Neuronal stem cell (in vitro differentiated cells): ENCODE results near the gene MAP3K9.

ENCODE experiments used
- DNase-seq: peaks from one replicate; pipeline ENCODE4 v3.0.0-alpha.2; 2013; ENCODE audit warnings: low spot score
- H2AFZ ChIP-seq: one replicate; pipeline ENCODE4 v1.6.1; 2013; ENCODE audit warnings: mild to moderate bottlenecking, low read length, inconsistent platforms
- H2AK5ac ChIP-seq: 2 replicates; pipeline ENCODE4 v1.6.1; 2013; ENCODE audit warnings: low read depth, mild to moderate bottlenecking, inconsistent platforms, low read length, moderate library complexity, mixed read lengths
- H2BK120ac ChIP-seq: 2 replicates; pipeline ENCODE4 v1.6.1; 2013; ENCODE audit warnings: low read depth, mild to moderate bottlenecking, inconsistent platforms, low read length, moderate library complexity, mixed read lengths
- H2BK12ac ChIP-seq: one replicate; pipeline ENCODE4 v1.6.1; 2013; ENCODE audit warnings: low read length, inconsistent platforms
- H2BK15ac ChIP-seq: 2 replicates; pipeline ENCODE4 v1.6.1; 2013; ENCODE audit warnings: mild to moderate bottlenecking, low read length, inconsistent platforms, mixed read lengths
- H2BK5ac ChIP-seq: one replicate; pipeline ENCODE4 v1.6.1; 2013; ENCODE audit warnings: inconsistent platforms, mild to moderate bottlenecking, low read length, moderate library complexity
- H3K14ac ChIP-seq: one replicate; pipeline ENCODE4 v1.6.1; 2013; ENCODE audit warnings: low read length, inconsistent platforms
- H3K18ac ChIP-seq: 2 replicates; pipeline ENCODE4 v1.6.1; 2013; ENCODE audit warnings: low read length, inconsistent platforms
- H3K23ac ChIP-seq: 2 replicates; pipeline ENCODE4 v1.6.1; 2013; ENCODE audit warnings: low read depth, mild to moderate bottlenecking, mixed read lengths, low read length, inconsistent platforms; ENCODE audit not compliant: poor library complexity
- H3K27ac ChIP-seq: replicated peaks from 3 replicates; pipeline ENCODE4 v1.5.1; 2013; ENCODE audit warnings: low read length, inconsistent platforms
- H3K27me3 ChIP-seq, 3 experiments: 2 replicates each; pipeline ENCODE4 v1.6.1; 2013; ENCODE audit warnings: low read length in 3 of 3, mild to moderate bottlenecking in 2 of 3, inconsistent platforms in 1 of 3, low read depth in 1 of 3, mixed read lengths in 1 of 3, moderate library complexity in 1 of 3; ENCODE audit not compliant: control insufficient read depth in 3 of 3, insufficient read depth in 3 of 3
- H3K36me3 ChIP-seq, 2 donors: replicated peaks in 1 of 2; 2 replicates each; pipeline ENCODE4 v1.6.1; 2013; ENCODE audit warnings: low read length in 2 of 2; ENCODE audit not compliant: control insufficient read depth in 2 of 2, insufficient read depth in 2 of 2
- H3K4ac ChIP-seq: 2 replicates; pipeline ENCODE4 v1.6.1; 2013; ENCODE audit warnings: inconsistent platforms, mild to moderate bottlenecking, low read length, moderate library complexity
- H3K4me1 ChIP-seq, 2 donors: 1 replicate in 1 of 2; 2 replicates in 1 of 2; pipeline ENCODE4 v1.6.1; 2013; ENCODE audit warnings: low read length in 2 of 2, low read depth in 1 of 2; ENCODE audit not compliant: control insufficient read depth in 2 of 2, insufficient read depth in 1 of 2
- H3K4me2 ChIP-seq: one replicate; pipeline ENCODE4 v1.6.1; 2013; ENCODE audit warnings: mild to moderate bottlenecking, low read length, inconsistent platforms; ENCODE audit not compliant: insufficient read depth, poor library complexity, severe bottlenecking
- H3K4me3 ChIP-seq, 2 donors: 2 replicates each; pipeline ENCODE4 v1.5.1; 2013; ENCODE audit warnings: low read length in 2 of 2, mild to moderate bottlenecking in 2 of 2, inconsistent platforms in 1 of 2, moderate library complexity in 1 of 2
- H3K79me1 ChIP-seq: one replicate; pipeline ENCODE4 v1.6.1; 2013; ENCODE audit warnings: low read depth, mild to moderate bottlenecking, inconsistent platforms, low read length, moderate library complexity
- H3K9ac ChIP-seq: one replicate; pipeline ENCODE4 v1.6.1; 2013; ENCODE audit warnings: mild to moderate bottlenecking, low read depth, low read length, inconsistent platforms; ENCODE audit not compliant: poor library complexity
- H3K9me3 ChIP-seq, 2 donors: replicated peaks in 1 of 2; 2 replicates each; pipeline versions ENCODE3 to v1.6.1; 2013; ENCODE audit warnings: low read length in 2 of 2, mild to moderate bottlenecking in 2 of 2, inconsistent platforms in 1 of 2, low read depth in 1 of 2, mixed read lengths in 1 of 2, moderate library complexity in 1 of 2; ENCODE audit not compliant: control insufficient read depth in 2 of 2, insufficient read depth in 1 of 2
- H4K8ac ChIP-seq: one replicate; pipeline ENCODE4 v1.6.1; 2013; ENCODE audit warnings: low read depth, mild to moderate bottlenecking, inconsistent platforms, low read length, moderate library complexity
- H4K91ac ChIP-seq: one replicate; pipeline ENCODE4 v1.6.1; 2013; ENCODE audit warnings: low read length, low read depth, mild to moderate bottlenecking, inconsistent platforms; ENCODE audit not compliant: poor library complexity
- WGBS, 2 donors: extraction: QIAGEN DNeasy Blood & Tissue Kit; methylation state at CpG; one replicate each; pipeline ENCODE4 v1.1.7; 2013; ENCODE audit warnings: missing lambda C conversion rate in 2 of 2, mixed read lengths in 1 of 2; ENCODE audit not compliant: insufficient read length in 2 of 2, insufficient replicate concordance in 1 of 2; ENCODE audit errors: extremely low coverage in 2 of 2; 5-methylcytosine and 5-hydroxymethylcytosine counted together

The MAP3K9 gene

DNA sequence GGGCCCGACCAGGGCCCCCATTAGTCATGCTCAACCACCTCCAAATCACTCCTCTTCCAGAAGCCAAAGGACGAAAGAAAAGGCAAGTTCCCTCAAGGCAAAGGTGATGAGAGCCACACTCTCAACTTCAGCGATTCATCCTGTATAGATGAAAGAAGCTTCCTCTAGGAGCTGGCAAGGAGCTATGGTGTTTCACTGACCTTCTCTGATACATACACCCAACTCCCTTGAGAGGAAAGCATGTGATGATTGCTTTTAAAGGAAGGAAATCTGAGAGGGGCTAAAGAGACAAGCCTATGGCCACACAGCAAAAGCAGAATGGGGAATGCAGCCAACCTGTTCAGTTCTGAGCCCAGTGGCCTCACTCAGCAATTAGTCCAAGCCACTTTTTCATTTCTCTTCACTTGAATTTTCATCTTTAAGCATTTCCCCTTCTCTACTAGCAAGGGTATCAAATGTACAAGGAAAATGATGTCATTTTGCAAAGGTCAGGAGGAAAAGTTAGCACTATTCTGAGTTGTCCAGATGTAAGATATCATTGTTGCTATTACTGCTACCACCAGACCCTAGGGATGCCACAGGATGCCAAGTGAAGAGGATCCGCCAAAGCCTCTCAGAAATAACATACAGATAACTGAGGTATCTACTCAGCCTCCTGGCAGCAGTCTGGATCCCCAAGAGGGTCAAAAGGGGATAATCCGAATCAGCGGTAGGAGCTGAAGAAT, 82.5 kb downstream of the MAP3K9 start:
- DNase-seq = no peak
- Histone ChIP-seq H3K36me3 (peaks cover 9 to 27% of the 10 kb centered on the region in 2 donors), H3K4me3 (no peak overlapping the region), H3K27me3 (no peaks in the 10 kb centered on the region), H2AK5ac (no peak overlapping the region), H3K9ac (no peak overlapping the region), H3K4me2 (no peak overlapping the region), H3K18ac (no peak overlapping the region), H3K23ac (no peak overlapping the region), H2BK120ac (no peak overlapping the region), H3K14ac (no peak overlapping the region), H4K8ac (no peak overlapping the region), H2BK12ac (no peak overlapping the region), H3K79me1 (peaks cover 3% of the 10 kb centered on the region), H2BK15ac (no peak overlapping the region), H2AFZ (no peak overlapping the region), H2BK5ac (no peak overlapping the region), H3K4ac (no peak overlapping the region), H3K27ac (no peak overlapping the region), H3K9me3 (no peaks in the 10 kb centered on the region), H3K4me1 (peaks cover 0 to 3% of the 10 kb centered on the region in 2 donors), H4K91ac (no peak overlapping the region)
- WGBS, 2 donors = no CpG with 5 or more reads among the region's 6 CpGs

DNA sequence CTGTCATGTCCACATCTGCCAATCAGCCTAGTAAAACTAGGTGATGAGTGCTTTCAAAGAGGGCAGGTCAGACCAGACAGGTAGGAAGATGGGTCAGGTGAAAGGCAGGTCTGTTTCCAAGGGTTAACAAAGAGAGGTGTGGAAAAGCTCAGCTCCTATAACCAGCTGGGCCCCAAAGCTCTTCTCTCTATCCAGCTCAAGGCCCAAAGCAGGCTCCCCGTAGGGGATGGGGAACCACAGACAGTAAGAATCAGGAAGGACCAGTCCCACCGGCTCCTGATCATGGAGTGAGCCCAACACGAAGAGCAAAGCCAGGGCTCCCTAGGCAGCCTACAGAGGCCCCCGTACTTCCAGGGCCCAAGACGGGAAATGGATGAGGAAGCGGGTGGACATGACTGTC, 84.4 kb downstream of the MAP3K9 start:
- H2AFZ ChIP-seq = no peak overlapping the region
- no peak overlapping the region for H3K4me2 ChIP-seq
- H2BK120ac ChIP-seq = no peak overlapping the region
- H3K36me3 ChIP-seq = peaks cover 3 to 14% of the 10 kb centered on the region in 2 donors
- H3K14ac ChIP-seq = no peak overlapping the region
- H2BK5ac ChIP-seq = no peak overlapping the region
- no peak overlapping the region for H3K4me3 ChIP-seq
- H2BK15ac ChIP-seq = no peak overlapping the region
- no peak overlapping the region for H2BK12ac ChIP-seq
- no peaks in the 10 kb centered on the region for H3K27me3 ChIP-seq
- no peak overlapping the region for H3K18ac ChIP-seq
- no peak overlapping the region for H3K23ac ChIP-seq
- no peak overlapping the region for H3K27ac ChIP-seq
- no peak overlapping the region for H3K9ac ChIP-seq
- no peak overlapping the region for H2AK5ac ChIP-seq
- no peaks in the 10 kb centered on the region for H3K9me3 ChIP-seq
- H4K8ac ChIP-seq = no peak overlapping the region
- no peak overlapping the region for H4K91ac ChIP-seq
- WGBS, 2 donors = no CpG with 5 or more reads among the region's 6 CpGs
- DNase-seq = no peak
- H3K79me1 ChIP-seq = peaks cover 3% of the 10 kb centered on the region
- H3K4ac ChIP-seq = no peak overlapping the region
- H3K4me1 ChIP-seq = peaks cover 2 to 3% of the 10 kb centered on the region in 2 donors

DNA sequence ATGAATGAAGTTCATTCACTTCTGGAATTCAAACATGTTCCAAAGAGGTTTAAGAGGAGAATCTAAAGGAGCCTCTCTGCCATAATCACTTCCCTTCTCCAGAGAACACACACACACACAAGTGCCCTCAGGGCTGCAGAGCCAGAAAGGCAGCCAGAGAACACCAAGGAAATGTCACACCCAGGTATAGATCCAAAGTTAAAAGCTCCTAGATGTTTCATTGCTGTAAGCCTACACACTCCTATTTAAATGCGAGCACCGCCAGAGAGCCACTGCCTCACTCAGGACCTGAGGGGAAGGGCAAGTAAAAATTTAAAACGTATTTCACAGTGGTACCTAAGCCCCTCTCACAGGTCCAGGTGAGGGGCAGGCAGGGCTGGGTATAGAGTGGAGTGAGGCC, 85.2 kb downstream of the MAP3K9 start:
- no peak overlapping the region for H3K4me2 ChIP-seq
- no peak overlapping the region for H3K4ac ChIP-seq
- H3K27me3 ChIP-seq = no peaks in the 10 kb centered on the region
- WGBS, 2 donors = no CpG with 5 or more reads among the region's 3 CpGs
- H3K4me1 ChIP-seq = peaks cover 2 to 3% of the 10 kb centered on the region in 2 donors
- DNase-seq = no peak
- no peak overlapping the region for H2BK5ac ChIP-seq
- H3K27ac ChIP-seq = no peak overlapping the region
- no peak overlapping the region for H4K8ac ChIP-seq
- no peaks in the 10 kb centered on the region for H3K9me3 ChIP-seq
- H3K9ac ChIP-seq = no peak overlapping the region
- H3K4me3 ChIP-seq = no peak overlapping the region
- H3K79me1 ChIP-seq = no peaks in the 10 kb centered on the region
- no peak overlapping the region for H2AK5ac ChIP-seq
- H2AFZ ChIP-seq = no peak overlapping the region
- H3K23ac ChIP-seq = no peak overlapping the region
- H3K14ac ChIP-seq = no peak overlapping the region
- peaks cover 0 to 9% of the 10 kb centered on the region in 2 donors for H3K36me3 ChIP-seq
- no peak overlapping the region for H2BK12ac ChIP-seq
- no peak overlapping the region for H2BK15ac ChIP-seq
- no peak overlapping the region for H2BK120ac ChIP-seq
- H3K18ac ChIP-seq = no peak overlapping the region
- no peak overlapping the region for H4K91ac ChIP-seq

DNA sequence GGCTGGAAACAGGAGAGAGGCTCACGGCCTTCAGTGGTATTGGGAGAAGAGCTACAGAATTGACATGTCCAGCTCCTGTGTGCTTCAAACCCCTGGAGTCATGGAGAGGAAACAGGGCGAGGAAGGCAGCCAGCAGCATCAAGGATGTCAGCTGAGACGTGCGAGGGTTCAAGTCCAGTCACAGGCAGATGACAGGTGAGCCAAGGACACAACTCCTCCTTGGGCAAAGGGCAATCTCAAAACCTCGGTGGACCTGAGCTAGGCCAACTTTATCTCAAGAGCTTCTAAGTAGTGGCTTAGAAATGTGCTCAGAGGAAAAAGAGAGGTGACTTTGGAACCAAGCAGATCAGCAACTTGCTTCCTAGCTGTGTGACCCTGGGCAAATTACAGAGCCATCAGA, 86.0 kb downstream of the MAP3K9 start:
- no CpG with 5 or more reads among the region's 5 CpGs for WGBS, 2 donors
- no peak overlapping the region for H2AK5ac ChIP-seq
- no peak overlapping the region for H3K4me3 ChIP-seq
- no peak overlapping the region for H2BK120ac ChIP-seq
- H3K9me3 ChIP-seq = no peaks in the 10 kb centered on the region
- H2AFZ ChIP-seq = no peak overlapping the region
- H3K14ac ChIP-seq = no peak overlapping the region
- H2BK5ac ChIP-seq = no peak overlapping the region
- H3K23ac ChIP-seq = no peak overlapping the region
- H4K91ac ChIP-seq = no peak overlapping the region
- no peak overlapping the region for H3K18ac ChIP-seq
- no peak for DNase-seq
- no peak overlapping the region for H3K4me2 ChIP-seq
- H4K8ac ChIP-seq = no peak overlapping the region
- H3K79me1 ChIP-seq = no peaks in the 10 kb centered on the region
- no peak overlapping the region for H3K9ac ChIP-seq
- no peaks in the 10 kb centered on the region for H3K27me3 ChIP-seq
- no peak overlapping the region for H3K4ac ChIP-seq
- H2BK12ac ChIP-seq = no peak overlapping the region
- no peak overlapping the region for H2BK15ac ChIP-seq
- no peak overlapping the region for H3K27ac ChIP-seq
- H3K4me1 ChIP-seq = peaks cover 0 to 9% of the 10 kb centered on the region in 2 donors
- peaks cover 0 to 2% of the 10 kb centered on the region in 2 donors for H3K36me3 ChIP-seq
